ENCODE data around the gene ALG11.

ALG11 gene, protein sequence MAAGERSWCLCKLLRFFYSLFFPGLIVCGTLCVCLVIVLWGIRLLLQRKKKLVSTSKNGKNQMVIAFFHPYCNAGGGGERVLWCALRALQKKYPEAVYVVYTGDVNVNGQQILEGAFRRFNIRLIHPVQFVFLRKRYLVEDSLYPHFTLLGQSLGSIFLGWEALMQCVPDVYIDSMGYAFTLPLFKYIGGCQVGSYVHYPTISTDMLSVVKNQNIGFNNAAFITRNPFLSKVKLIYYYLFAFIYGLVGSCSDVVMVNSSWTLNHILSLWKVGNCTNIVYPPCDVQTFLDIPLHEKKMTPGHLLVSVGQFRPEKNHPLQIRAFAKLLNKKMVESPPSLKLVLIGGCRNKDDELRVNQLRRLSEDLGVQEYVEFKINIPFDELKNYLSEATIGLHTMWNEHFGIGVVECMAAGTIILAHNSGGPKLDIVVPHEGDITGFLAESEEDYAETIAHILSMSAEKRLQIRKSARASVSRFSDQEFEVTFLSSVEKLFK

DNA sequence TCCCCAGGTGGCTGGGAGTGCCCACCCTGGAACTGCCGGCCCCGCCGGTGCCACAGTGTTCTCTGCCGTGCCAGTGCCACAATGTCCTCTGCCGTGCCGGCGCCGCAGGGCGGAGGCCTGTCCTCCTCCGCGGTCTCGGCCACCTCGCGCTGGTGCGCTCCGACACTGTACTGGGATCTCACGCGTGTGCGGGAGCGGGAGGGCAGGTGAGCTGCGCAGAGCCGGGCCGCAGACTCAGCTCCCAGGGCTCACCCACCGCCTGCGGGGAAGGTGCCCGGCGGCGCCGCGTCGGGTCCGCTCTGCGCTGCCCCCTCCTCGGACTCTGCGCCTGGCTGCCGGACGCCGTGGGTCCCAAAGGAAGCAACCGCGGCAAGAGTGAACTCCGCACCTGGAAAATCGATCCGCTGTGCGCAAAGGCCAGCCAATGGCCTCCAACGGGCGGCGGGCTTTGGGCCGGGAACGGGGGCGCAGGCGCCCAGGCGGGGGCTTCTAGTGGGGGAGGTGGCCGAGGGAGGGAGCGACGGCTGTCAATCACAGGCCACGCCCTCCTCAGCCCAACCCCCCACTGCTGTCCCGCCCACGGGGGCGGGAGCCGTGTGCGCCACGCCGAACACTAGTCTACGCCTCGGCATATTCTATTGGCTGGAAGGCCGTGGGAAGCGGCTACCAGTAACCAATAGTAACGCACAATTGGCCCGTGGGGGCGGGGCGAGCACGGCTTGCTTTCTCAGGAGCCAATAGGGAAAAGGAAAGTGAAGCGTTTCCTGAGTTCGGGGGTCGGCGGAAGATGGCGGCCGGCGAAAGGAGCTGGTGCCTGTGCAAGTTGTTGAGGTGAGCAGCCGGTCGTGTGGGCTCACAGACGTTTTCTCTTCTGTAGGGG, at the start of gene ALG11:
TSS of gene ALG11 (plus strand) at position 767 of the 880 bp plus-strand sequence. CDS start at position 788, 21 bp downstream.
- in situ Hi-C loops (cut with MboI; ENCODE audit: low pct_unique_long_range_greater_than_20kb, low sequenced_read_pairs, unreplicated experiment) = no loop called here
- DNase-seq (ENCODE audit: low spot score) = peak; percentile 98
- TF ChIP-seq, protein P1, sequence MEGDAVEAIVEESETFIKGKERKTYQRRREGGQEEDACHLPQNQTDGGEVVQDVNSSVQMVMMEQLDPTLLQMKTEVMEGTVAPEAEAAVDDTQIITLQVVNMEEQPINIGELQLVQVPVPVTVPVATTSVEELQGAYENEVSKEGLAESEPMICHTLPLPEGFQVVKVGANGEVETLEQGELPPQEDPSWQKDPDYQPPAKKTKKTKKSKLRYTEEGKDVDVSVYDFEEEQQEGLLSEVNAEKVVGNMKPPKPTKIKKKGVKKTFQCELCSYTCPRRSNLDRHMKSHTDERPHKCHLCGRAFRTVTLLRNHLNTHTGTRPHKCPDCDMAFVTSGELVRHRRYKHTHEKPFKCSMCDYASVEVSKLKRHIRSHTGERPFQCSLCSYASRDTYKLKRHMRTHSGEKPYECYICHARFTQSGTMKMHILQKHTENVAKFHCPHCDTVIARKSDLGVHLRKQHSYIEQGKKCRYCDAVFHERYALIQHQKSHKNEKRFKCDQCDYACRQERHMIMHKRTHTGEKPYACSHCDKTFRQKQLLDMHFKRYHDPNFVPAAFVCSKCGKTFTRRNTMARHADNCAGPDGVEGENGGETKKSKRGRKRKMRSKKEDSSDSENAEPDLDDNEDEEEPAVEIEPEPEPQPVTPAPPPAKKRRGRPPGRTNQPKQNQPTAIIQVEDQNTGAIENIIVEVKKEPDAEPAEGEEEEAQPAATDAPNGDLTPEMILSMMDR (IDR thresholded peaks at IDR 0.05; ENCODE audit: extremely low read depth, insufficient read depth, missing control alignments) = no peak

DNA sequence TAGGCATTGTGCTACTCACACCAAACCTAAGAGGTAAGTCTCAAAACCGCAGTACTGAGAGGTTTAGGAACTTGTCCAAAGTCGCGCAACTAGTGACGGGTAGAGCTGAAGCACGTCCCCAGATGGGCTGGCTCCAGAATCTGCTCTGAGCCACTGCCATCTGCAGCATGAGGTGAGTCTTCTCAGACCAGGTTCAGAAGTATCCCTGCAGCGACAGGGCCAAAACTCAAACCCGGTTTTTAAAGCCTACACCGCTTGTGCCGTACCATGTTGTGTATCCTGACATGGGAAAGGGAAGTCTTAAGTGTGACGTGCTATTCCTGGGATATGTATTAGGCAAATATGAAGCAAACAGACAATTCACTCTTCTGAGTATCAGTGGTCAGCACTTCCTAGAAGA, 46.0 kb upstream of the ALG11 start:
- TF ChIP-seq, protein P1 (IDR thresholded peaks at IDR 0.05; ENCODE audit: extremely low read depth, insufficient read depth, missing control alignments) = no peak

DNA sequence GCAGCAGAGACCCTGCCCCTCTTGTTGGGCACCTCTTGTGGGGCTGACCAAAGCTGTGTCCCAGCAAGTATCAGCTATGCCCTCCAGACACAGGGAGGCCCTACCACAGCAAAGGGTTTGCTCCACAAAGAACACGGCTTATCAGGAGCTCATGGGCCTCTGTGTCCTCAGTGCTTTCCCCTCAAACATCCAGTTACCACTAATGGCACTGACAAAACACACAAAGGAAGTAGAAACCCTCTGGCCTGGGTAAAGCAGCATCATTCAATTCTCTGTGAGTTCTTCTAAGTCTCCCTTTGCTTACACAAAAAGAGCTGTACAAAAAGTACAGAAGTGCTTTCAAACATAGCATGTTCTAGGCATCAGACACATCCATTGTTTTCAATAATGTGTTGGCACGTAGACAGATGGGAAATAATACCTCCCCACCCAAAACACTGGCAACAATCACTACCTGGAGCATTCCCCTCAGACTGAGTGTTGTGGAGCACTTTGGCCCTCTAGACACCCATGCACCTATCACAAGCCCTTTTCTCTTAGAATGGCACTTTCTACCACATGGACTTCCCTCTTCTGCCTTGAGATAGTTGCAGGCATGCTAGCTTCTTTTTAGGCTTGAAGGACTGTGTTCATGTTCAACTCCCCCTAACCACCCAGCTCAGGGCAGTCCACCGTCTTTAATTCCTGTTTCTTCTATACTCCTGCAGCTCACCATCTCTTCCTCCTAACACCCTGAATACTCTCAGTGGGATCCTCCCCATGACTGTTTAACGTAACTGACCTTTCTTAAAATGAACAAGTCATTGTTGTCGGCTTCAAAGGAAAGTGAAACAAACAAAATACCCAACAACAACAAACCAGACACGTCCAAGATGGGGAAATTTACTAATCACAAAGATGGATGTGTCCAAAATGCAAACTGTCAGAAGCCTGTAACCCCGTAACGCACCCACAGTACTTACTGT, 44.4 kb upstream of the ALG11 start:
- in situ Hi-C loops (cut with MboI; ENCODE audit: low pct_unique_long_range_greater_than_20kb, low sequenced_read_pairs, unreplicated experiment) = no loop called here
- DNase-seq (ENCODE audit: low spot score) = no peak
- TF ChIP-seq, protein P1 (IDR thresholded peaks at IDR 0.05; ENCODE audit: extremely low read depth, insufficient read depth, missing control alignments) = no peak

More for the DNA sequence above, 46.0 kb upstream of the ALG11 start:
- no peak for DNase-seq (ENCODE audit: low spot score)
- in situ Hi-C loops (cut with MboI; ENCODE audit: low pct_unique_long_range_greater_than_20kb, low sequenced_read_pairs, unreplicated experiment) = no loop called here

DNA sequence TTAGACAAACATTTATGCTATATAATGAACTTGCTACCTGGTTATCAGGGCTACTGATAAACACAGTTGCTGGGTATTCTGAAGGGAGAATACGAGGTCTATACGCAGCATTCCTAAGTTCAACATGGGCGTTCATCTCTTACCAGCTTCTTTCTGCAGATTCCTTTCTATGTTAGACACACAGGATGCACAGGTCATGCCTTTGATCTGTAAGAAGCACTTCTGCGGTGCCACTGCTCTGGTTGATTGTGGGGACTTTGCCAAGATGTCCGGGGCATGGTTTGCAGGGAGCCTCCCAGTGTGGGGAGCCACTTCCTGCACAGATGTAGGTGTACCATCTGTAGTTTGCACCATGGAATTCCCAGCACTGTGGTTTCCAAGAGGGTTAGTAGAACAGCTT, 41.8 kb upstream of the ALG11 start:
- no peak for DNase-seq (ENCODE audit: low spot score)
- in situ Hi-C loops (cut with MboI; ENCODE audit: low pct_unique_long_range_greater_than_20kb, low sequenced_read_pairs, unreplicated experiment) = no loop called here
- TF ChIP-seq, protein P1 (IDR thresholded peaks at IDR 0.05; ENCODE audit: extremely low read depth, insufficient read depth, missing control alignments) = no peak

DNA sequence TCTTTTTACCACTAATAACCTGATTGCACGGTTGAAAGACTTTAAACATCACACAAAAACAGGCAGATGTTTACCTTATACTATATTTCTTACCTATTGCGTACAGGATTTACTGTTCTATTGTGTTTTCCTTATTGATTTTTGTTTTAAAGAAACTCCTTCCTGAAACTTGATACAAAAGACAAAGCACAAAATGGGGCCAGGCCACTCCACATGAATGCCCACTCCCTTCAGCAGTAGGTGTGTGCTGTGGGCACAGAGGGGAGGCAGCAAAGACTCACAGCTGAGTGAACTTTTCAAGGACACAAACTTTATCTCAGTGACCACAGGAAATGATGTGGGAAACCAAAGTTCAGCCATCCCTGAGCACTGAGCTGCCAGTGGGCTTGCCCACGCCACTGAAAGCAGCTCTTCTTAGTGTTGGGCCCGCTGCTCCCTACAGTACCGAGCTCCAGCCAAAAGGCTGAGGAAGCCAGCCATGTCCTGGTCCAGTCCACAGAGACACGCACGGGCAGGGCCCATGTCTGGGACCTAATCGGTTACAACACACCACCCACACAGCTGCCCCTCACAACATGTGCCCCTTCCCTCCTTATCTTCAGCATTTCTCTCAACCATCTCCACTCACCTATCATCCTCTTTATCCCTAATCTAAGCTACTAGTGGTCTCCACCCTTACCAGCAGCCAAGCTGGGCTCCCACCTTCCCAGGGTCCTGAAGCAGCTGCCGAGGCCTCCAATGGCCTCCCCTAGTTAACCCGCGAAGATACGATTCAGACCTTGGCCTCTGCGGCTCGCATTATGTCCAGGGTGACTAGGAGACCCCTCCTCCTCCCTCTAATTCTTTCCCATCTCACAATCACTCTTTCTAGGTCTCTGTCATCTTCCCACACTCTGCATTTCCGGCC, 40.4 kb upstream of the ALG11 start:
- no peak for DNase-seq (ENCODE audit: low spot score)
- in situ Hi-C loops (cut with MboI; ENCODE audit: low pct_unique_long_range_greater_than_20kb, low sequenced_read_pairs, unreplicated experiment) = no loop called here
- TF ChIP-seq, protein P1 (IDR thresholded peaks at IDR 0.05; ENCODE audit: extremely low read depth, insufficient read depth, missing control alignments) = no peak
